Measurements from ENCODE around the gene PLEKHO1. TPM values are rescaled to one million over a fixed set of nuclear protein-coding genes. Genes with fewer than 3 reads are reported as not detected.

The PLEKHO1 gene
- total RNA-seq, 4 donors from 2014 or later, result 24.8 to 60.2 (median 30.6) TPM

DNA sequence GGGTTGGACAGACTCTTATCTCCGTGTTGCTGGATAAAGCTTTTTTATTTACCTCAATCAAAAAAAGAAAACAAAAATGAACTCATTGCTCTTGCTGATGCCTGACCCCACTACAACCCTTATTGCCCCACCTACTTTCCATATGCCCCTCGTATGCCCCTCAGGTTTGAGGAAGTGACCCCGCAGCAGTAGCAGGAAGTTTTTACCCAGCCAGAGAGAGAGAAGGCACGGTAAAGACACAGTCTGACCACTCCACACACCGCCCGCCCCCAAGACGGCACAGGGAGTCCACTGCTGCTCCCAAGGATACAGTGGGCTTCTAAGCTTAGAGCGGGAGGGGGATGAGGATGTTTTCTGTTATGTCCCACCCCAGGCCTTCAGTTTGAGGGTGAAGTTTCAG lies 9.8 kb downstream of the PLEKHO1 start:
- TF ChIP-seq, protein P1, sequence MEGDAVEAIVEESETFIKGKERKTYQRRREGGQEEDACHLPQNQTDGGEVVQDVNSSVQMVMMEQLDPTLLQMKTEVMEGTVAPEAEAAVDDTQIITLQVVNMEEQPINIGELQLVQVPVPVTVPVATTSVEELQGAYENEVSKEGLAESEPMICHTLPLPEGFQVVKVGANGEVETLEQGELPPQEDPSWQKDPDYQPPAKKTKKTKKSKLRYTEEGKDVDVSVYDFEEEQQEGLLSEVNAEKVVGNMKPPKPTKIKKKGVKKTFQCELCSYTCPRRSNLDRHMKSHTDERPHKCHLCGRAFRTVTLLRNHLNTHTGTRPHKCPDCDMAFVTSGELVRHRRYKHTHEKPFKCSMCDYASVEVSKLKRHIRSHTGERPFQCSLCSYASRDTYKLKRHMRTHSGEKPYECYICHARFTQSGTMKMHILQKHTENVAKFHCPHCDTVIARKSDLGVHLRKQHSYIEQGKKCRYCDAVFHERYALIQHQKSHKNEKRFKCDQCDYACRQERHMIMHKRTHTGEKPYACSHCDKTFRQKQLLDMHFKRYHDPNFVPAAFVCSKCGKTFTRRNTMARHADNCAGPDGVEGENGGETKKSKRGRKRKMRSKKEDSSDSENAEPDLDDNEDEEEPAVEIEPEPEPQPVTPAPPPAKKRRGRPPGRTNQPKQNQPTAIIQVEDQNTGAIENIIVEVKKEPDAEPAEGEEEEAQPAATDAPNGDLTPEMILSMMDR (IDR thresholded peaks at IDR 0.05; ENCODE audit: low read depth), result no peak

DNA sequence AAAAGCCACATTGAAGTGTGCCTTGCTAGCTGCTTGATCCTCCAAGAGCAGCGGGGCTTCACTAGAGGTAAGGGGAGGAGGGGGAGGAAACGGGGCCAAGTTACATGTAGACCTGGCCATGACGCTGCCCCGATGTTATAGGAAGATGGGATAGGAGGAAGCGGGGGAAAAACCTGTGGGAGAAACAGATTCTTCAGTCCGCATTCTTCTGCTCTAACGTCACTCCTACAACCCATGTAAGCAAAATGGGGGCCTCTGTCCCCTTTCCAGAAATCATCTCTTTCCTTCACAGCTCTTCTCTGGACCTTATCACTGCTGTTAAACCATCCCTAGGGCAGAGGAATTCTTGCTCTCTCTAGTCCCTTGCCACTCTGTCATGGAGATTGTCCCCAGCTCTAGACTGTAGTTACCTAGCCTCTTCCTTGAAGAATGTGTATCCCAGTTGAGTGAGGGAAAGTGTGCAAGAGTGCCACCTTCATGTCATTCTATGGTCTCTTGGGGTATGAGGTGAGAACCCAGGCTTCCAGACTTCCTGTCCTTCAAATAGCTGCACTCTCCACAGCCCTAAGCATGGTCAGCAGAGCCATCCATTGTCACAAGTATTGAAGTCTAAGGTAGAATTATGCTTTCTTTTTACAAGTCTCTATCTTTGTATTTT lies 11.4 kb downstream of the PLEKHO1 start:
- TF ChIP-seq, protein P1 (IDR thresholded peaks at IDR 0.05; ENCODE audit: low read depth), result no peak

DNA sequence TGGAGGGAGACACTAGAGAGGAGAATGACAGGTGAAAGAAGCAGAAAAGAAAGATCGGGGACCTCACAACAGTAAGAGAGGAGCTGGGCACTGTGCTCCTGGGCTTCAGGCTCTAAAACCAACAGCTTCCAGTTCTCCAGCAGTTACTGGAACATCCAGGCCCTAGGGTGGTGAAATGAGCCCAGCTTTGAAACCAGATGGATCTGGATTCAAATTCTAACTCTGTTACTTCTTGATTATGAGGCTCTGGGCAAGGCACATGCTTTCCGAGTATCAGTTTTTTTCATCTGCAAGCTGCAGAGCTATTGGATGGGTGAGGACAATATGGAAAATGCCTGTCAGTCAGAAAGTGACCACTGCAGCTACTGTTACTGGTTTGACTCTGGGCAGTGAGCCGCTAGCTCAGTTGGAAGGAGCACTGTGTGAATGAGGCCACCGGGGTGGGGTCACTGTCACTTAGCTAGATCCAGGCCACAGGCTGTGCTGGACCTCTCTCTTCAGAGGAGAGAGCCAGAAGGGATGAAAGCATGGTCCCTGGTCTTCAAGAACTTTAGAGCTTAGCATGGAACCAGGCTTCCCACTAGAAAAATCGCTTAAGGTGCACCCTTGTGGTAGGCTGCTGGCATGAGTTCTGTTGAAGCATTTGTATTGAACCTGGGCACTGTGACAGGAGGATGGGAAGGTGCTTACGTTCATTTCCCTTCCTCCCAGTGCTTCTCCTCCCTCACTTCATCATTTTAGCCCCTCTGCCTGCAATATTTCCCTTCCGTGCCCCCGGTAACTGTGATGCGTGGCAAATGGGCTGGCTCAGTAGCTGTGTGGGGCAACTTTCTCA lies 12.2 kb downstream of the PLEKHO1 start:
- TF ChIP-seq, protein P1 (IDR thresholded peaks at IDR 0.05; ENCODE audit: low read depth), result no peak

DNA sequence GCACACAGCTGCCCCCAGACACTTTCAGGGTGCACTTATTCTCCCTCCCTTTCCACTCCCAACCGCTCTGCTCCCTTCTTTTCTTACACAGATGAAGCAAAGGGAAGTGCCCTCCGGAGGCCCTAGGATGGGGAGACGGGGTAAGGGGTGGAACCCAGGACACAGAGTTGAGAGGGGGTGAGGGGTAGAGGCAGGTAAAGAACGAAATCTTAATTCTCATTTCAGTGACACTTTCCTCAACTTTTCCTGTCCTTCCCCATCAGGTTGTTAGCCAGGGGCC lies 12.8 kb downstream of the PLEKHO1 start:
- TF ChIP-seq, protein P1 (IDR thresholded peaks at IDR 0.05; ENCODE audit: low read depth), result no peak

DNA sequence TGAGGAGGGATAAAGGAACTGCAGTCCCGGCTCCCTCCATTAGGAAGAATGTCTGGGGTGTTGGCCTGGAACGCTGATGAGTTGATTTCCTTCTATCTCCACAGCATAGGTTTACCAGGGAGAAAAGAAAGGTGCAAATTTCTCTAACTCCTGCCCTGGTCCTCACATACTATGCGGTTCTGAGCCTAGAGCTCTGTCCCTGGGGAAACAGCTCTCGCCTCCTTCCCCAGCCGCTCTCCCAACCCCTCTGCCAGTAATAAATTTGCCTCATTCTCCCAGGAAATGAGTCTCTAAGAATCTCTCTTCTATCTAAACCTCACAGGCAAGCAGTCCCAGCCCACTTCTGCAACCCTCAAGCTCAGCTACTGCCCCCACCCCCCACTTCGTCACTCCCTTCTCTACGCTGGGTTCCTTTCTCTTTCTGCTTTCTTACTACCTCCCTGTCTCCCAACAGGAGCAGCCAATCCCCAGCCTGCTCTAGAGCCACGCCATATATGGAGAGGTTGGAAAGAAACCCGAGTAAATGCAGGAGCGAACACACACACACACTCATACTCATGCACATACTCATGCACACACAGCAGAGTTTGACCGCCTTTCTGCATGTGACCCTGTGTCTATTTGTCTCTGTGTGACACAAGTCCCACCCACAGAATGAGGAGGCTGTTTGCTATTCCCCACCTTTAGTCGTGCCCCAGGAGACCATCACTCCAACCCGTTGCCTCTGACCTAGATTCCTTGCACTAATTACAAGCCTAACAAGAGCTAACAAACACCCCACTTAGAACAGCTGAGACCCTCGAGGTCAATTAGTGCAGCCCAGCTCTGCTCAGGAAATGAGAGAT lies 13.4 kb downstream of the PLEKHO1 start:
- TF ChIP-seq, protein P1 (IDR thresholded peaks at IDR 0.05; ENCODE audit: low read depth), result no peak

DNA sequence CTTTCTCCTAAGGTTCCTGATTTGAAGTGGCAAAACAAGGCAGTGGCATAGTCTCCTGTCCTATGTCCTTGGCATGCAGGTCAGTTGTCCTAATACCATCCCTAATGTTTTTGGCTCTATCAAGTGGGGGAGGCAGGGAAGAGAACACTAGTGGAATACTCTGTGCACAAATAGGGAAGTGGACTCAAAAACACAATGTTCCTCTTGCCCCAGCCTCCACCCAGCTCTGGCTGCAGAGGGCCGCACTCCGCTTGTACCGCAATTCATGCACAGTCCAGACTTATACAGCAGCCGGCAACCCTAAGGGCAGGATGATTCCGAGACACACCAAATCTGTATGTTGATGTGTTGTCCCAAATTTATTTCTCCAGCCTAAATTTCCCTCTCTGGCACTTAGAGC lies 14.5 kb downstream of the PLEKHO1 start:
- TF ChIP-seq, protein P1 (IDR thresholded peaks at IDR 0.05; ENCODE audit: low read depth), result no peak

DNA sequence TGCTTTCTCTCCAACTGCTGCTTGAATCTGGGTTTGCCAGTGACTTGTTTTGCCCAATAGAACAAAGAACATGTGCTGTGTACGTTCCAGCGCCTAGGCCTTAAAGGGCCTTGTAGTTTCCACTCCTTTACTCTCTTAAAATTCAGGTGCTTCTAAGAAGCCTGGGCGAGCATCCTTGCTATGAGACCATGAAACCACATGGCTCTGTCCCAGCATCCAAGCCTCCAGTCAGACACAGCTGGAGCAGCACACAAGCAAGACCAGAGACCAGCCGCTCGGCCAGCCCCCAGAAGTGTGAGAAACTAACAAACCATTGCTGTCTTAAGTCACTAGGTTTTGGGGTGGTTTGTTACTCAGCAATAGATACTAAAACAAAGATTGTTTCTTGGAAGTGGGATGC lies 15.1 kb downstream of the PLEKHO1 start:
- TF ChIP-seq, protein P1 (IDR thresholded peaks at IDR 0.05; ENCODE audit: low read depth), result no peak
